Osteoblast (primary cell): ENCODE data around the gene C5AR2. TPM values are rescaled to one million over a fixed set of nuclear protein-coding genes. Genes with fewer than 3 reads are reported as not detected.

Experiments used
- DNase-seq: peaks from one replicate; pipeline ENCODE4 v3.0.0; 2011; ENCODE audit warnings: low spot score, mixed read lengths; ENCODE audit not compliant: insufficient read length; ENCODE audit errors: missing footprints
- H2AFZ ChIP-seq: 2 replicates; pipeline ENCODE4 v1.6.0; 2011; ENCODE audit warnings: mild to moderate bottlenecking, low read length
- H3K27ac ChIP-seq: 2 replicates; pipeline ENCODE4 v1.5.1; 2011; ENCODE audit warnings: mild to moderate bottlenecking, low read depth, low read length, moderate library complexity
- H3K27me3 ChIP-seq: 2 replicates; pipeline ENCODE4 v1.6.0; 2012; ENCODE audit warnings: mild to moderate bottlenecking, control low read depth, inconsistent platforms, low read length, moderate library complexity; ENCODE audit not compliant: insufficient read depth
- H3K36me3 ChIP-seq: 2 replicates; pipeline ENCODE4 v1.5.1; 2011; ENCODE audit warnings: mild to moderate bottlenecking, low read length, control low read depth, moderate library complexity; ENCODE audit not compliant: insufficient read depth
- H3K4me1 ChIP-seq: 2 replicates; pipeline ENCODE4 v1.5.1; 2011; ENCODE audit warnings: mild to moderate bottlenecking, low read length, control low read depth, moderate library complexity; ENCODE audit not compliant: insufficient read depth
- H3K4me2 ChIP-seq: 2 replicates; pipeline ENCODE4 v1.6.0; 2011; ENCODE audit warnings: mild to moderate bottlenecking, low read length; ENCODE audit not compliant: insufficient read depth
- H3K4me3 ChIP-seq: fragments of 200-600 bp; sonication (generic); 3 replicates; pipeline ENCODE4 v1.5.1; 2012; ENCODE audit warnings: mild to moderate bottlenecking, low read length, inconsistent platforms; ENCODE audit not compliant: insufficient read depth
- H3K79me2 ChIP-seq: 2 replicates; pipeline ENCODE4 v1.6.0; 2012; ENCODE audit warnings: mild to moderate bottlenecking, low read length, control low read depth, inconsistent platforms; ENCODE audit not compliant: insufficient read depth
- H3K9me3 ChIP-seq: 2 replicates; pipeline ENCODE4 v1.5.1; 2011; ENCODE audit warnings: low read depth, low read length, control low read depth
- H4K20me1 ChIP-seq: 2 replicates; pipeline ENCODE4 v1.6.0; 2012; ENCODE audit warnings: mild to moderate bottlenecking, low read length, control low read depth; ENCODE audit not compliant: insufficient read depth
- total RNA-seq: library from RNA; depleted of rRNA; stranded (reverse); fragments of >200 nt; gene quantifications from 2 replicates; pipeline ENCODE4 v1.2.3, GENCODE V29; 2012
- TF ChIP-seq, protein P1 (sequence below): IDR thresholded peaks from 2 replicates; pipeline ENCODE4 v1.5.1; 2011; ENCODE audit warnings: mild to moderate bottlenecking, low read depth, low read length, moderate library complexity; ENCODE audit errors: extremely low read depth

The C5AR2 gene
- total RNA-seq, 1 donor, result 2.5 TPM

DNA sequence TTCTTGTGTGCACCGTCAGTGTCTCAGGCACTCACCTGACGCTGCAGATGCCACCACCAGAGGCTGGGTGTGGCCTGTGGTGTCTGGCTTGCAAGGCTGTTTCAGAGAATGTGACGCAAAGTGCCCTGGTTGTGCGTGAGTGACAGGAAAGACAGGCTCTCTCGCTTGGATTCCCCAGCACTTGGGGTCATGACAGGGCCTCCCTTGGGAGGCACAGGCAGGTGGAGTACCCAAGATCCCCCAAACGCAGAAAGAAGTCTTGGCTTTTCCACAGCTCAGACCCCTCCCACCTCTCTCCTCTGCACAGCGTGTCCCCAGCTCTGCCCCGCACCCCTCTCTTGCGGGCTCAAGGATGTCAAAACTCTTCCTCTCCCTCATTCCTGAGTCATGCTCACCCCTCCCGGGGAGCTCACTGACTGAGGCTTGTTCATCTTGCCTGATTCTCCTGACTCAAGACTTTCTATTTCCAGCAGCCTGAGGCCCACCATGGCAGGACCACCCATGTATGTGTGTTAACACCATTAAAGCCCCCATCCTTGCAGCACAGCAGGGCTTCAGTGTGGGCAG, 38.2 kb downstream of the C5AR2 start:
- TF ChIP-seq, protein P1, sequence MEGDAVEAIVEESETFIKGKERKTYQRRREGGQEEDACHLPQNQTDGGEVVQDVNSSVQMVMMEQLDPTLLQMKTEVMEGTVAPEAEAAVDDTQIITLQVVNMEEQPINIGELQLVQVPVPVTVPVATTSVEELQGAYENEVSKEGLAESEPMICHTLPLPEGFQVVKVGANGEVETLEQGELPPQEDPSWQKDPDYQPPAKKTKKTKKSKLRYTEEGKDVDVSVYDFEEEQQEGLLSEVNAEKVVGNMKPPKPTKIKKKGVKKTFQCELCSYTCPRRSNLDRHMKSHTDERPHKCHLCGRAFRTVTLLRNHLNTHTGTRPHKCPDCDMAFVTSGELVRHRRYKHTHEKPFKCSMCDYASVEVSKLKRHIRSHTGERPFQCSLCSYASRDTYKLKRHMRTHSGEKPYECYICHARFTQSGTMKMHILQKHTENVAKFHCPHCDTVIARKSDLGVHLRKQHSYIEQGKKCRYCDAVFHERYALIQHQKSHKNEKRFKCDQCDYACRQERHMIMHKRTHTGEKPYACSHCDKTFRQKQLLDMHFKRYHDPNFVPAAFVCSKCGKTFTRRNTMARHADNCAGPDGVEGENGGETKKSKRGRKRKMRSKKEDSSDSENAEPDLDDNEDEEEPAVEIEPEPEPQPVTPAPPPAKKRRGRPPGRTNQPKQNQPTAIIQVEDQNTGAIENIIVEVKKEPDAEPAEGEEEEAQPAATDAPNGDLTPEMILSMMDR, result no peak
- H4K20me1 ChIP-seq, result peaks cover 6% of the 10 kb centered on the region
- H3K36me3 ChIP-seq, result peaks cover 29% of the 10 kb centered on the region
- no peaks in the 10 kb centered on the region for H3K27me3 ChIP-seq
- H3K27ac ChIP-seq, result peak overlapping the region; percentile 34
- H3K4me2 ChIP-seq, result peak overlapping the region; percentile 50
- peaks cover 2% of the 10 kb centered on the region for H3K79me2 ChIP-seq
- no peaks in the 10 kb centered on the region for H3K9me3 ChIP-seq
- no peak overlapping the region for H3K4me3 ChIP-seq
- no peak overlapping the region for H2AFZ ChIP-seq
- peak; percentile 98 for DNase-seq
- H3K4me1 ChIP-seq, result peaks cover 9% of the 10 kb centered on the region

DNA sequence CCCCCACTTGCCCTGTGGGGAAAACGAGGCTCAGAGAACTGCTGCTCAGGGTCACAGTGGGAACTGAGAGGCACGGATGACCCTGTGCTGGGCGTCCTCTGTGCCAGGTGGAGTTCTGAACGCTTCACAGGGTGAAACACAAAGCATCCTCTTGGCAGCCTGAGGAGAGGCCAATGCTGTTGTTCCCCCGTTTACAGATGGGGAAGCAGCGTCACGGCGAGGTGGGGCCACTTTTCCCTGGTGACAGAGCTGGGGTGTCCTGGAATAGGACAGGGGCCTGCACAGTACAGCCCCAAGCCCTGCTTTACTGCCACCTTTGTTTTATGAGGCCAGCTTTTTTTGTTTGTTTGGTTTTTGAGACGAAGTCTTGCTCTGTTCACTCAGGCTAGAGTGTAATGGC, 39.3 kb downstream of the C5AR2 start:
- H3K4me3 ChIP-seq, result no peak overlapping the region
- no peaks in the 10 kb centered on the region for H3K9me3 ChIP-seq
- H3K27ac ChIP-seq, result peak overlapping the region; percentile 10
- H3K79me2 ChIP-seq, result peaks cover 2% of the 10 kb centered on the region
- H3K4me1 ChIP-seq, result peaks cover 9% of the 10 kb centered on the region
- TF ChIP-seq, protein P1, result no peak
- peaks cover 37% of the 10 kb centered on the region for H3K36me3 ChIP-seq
- no peaks in the 10 kb centered on the region for H3K27me3 ChIP-seq
- no peak overlapping the region for H3K4me2 ChIP-seq
- no peak overlapping the region for H2AFZ ChIP-seq
- DNase-seq, result peak; percentile 60
- peaks cover 6% of the 10 kb centered on the region for H4K20me1 ChIP-seq

DNA sequence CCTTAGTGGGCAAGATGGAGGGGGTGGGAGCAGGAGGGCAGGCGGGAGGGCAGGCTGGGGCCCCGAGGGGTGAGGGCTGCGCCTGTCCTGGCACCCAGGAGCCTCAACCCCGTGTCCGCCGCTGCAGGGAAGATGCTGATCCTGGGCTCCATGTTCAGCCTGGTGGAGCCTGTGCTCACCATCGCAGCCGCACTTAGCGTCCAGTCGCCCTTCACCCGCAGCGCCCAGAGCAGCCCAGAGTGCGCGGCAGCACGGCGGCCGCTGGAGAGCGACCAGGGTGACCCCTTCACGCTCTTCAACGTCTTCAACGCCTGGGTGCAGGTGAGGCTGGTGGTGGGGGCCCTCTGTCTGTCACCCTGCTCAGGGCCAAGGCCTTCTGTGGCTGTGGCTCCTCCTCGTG, 40.6 kb downstream of the C5AR2 start:
- Histone ChIP-seq H2AFZ (no peak overlapping the region), H3K4me2 (no peak overlapping the region), H4K20me1 (peaks cover 6% of the 10 kb centered on the region), H3K9me3 (no peaks in the 10 kb centered on the region), H3K79me2 (peaks cover 2% of the 10 kb centered on the region), H3K27ac (no peak overlapping the region), H3K36me3 (peaks cover 48% of the 10 kb centered on the region), H3K4me1 (peaks cover 9% of the 10 kb centered on the region), H3K4me3 (no peak overlapping the region), H3K27me3 (no peaks in the 10 kb centered on the region)
- peak; percentile 57 for DNase-seq
- TF ChIP-seq, protein P1, result no peak

DNA sequence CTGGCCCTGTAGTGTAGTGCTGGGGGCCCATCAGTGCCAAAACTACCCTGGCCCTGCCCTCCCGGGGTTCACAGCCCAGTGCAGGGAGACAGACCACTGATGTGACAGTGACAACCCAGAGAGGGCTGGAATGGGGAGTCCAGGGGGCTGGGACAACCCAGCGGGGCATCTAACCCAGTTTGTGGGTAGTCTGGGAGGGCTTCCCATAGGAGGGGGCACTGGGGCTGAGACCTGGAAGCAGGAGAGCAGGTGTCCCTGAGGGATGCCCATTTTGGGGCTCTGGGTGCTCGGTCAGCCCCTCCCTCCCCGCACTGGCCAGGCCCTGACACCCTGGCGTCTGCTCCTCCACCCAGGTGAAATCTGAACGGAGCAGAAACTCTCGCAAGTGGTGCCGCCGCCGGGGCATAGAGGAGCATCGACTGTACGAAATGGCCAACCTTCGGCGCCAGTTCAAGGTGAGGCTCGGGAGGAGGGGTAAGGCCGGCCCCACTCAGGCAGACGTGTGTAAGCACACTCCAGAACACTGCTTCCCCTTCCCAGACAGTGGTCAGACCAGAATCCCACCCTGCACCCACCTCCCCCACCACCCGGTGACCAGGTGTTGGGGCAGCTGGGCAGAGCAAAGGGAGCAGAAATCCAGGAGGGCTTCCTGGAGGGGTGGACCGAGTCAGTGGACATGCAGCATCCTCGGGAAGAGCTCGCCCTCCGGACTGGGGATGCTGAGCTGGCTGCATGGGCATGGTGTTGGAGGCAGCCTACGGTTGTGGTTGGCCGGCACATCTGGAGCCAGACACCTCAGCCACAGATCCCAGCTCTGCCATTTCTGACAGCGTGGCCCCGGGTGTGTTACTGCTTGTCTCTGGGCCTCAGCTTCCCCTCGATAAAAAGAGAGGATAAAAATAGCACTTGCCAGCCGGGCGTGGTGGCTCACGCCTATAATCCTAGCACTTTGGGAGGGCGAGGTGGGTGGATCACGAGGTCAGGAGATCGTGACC, 41.6 kb downstream of the C5AR2 start:
- peaks cover 56% of the 10 kb centered on the region for H3K36me3 ChIP-seq
- H3K27ac ChIP-seq, result no peak overlapping the region
- no peak overlapping the region for H2AFZ ChIP-seq
- H3K4me1 ChIP-seq, result peaks cover 9% of the 10 kb centered on the region
- peaks cover 6% of the 10 kb centered on the region for H4K20me1 ChIP-seq
- TF ChIP-seq, protein P1, result no peak
- H3K9me3 ChIP-seq, result no peaks in the 10 kb centered on the region
- H3K79me2 ChIP-seq, result peaks cover 2% of the 10 kb centered on the region
- no peak overlapping the region for H3K4me2 ChIP-seq
- no peak overlapping the region for H3K4me3 ChIP-seq
- DNase-seq, result peak; percentile 82
- no peaks in the 10 kb centered on the region for H3K27me3 ChIP-seq
